Umbilical cord (tissue), 2 donors: Measurements from ENCODE around the gene LETMD1. TPM values are rescaled to one million over a fixed set of nuclear protein-coding genes. Genes with fewer than 3 reads are reported as not detected.
A peak's percentile ranks its signal among the peaks of the same experiment; 100 is the strongest.
"Not testable (repeated sequence)": the region's sequence is repeated elsewhere in the genome, so short reads cannot be mapped to it uniquely, and the experiment has no call there.

Experiments used
- DNase-seq: peaks from one replicate; pipeline ENCODE4 v3.0.0-alpha.2; 2015; ENCODE audit warnings: low spot score
- total RNA-seq: library from RNA; depleted of rRNA; stranded (reverse); fragments of >200 nt; gene quantifications from one replicate; pipeline ENCODE4 v1.2.3, GENCODE V29; 2014; ENCODE audit warnings: low replicate concordance; ENCODE audit not compliant: insufficient read depth

The LETMD1 gene, protein sequence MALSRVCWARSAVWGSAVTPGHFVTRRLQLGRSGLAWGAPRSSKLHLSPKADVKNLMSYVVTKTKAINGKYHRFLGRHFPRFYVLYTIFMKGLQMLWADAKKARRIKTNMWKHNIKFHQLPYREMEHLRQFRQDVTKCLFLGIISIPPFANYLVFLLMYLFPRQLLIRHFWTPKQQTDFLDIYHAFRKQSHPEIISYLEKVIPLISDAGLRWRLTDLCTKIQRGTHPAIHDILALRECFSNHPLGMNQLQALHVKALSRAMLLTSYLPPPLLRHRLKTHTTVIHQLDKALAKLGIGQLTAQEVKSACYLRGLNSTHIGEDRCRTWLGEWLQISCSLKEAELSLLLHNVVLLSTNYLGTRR
- total RNA-seq = 27.9 TPM

DNA sequence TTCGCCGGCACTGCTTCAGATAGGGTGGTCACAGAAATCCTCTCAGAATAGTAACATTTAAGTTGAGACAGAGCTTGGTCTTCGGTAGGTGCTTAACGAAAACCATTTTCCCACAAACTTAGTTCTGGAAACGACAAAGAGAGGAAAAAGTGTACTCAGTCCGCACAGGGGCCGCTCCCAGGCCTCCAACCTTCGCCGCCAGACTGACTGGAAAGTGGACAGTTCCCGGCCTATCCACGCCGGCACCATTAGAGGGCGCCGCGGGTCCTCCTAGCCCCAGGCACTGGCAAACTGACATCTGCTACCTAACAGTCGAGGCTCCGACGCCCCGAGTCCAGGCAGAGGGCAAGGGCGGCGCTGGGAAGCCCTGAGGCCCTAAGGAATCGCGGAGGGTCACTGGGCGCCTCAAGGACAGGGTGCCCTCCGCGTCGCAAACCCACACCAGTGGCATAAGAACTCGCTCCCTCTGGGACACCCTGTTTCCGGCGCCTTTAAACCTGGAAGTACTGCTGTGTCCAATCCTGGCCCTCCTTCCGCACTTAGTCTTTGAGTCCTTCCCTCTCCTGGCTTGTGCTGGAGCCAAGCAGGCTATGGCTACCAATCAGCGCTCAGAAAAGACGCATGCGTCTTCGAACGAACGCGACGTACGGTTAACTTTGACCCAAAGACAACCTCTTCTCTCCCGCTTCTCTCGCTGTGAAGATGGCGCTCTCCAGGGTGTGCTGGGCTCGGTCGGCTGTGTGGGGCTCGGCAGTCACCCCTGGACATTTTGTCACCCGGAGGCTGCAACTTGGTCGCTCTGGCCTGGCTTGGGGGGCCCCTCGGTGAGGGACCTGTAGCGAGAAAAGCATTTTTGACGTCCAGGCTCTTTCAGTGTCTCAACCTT is at the start of gene LETMD1:
LETMD1 (plus strand) TSS at position 673 of the 886 bp plus-strand sequence; CDS start at position 703, 30 bp downstream.
- DNase-seq = peak; percentile 100

DNA sequence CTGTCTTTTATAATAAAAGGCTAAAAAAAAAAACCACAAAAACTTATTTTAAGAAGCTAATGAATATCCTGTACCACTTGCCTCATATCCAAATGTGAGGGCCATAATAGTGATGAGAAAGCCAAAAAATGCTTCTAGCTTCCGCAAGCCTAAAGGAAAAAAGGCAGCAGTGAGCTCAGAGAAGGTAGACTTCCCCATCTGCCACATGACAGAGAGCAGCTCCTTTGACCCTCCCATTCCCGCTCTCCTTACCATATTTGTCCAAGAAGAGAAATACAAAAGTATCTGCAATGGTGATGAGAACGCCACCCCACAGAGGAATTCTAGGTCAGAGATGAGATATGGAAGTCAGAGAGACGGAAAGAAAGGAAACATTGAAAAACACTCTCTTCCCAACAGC is 49.0 kb upstream of the LETMD1 start:
- no peak for DNase-seq

DNA sequence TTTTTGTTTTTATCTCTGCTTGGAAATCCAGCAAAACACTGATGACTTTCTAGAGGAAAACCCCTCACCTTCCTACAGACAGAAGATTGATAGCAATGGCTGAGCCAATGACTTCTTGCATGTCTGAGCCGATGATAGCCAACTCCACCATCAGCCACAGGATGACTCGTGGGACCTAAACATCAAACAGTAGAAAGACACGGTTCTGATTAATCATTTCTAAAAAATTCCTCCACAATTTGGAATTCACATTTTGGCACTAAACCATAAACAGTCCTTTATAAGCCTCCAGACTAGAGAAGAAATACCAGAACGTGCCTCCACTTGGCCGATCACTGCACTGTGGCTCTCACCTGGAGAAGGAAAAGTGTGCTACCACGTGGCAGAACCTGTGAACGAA is 47.9 kb upstream of the LETMD1 start:
- DNase-seq = no peak

DNA sequence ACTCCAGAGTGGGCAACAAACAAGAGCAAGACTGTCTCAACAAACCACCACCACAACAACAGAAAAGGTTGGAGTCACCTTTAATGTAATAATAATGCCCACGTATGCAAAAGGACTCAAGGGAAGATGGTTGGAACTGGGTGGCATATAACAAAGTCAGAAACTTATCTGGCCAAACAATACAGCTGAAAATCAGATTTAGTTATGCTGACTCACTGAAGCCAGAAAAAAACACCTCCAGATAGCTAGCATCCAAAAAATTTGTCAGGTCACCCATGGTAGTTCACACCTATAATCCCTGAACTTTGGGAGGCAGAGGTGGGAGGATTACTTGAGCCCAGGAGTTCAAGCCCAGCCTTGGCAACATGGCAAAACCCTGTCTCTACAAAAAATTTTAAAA is 46.3 kb upstream of the LETMD1 start:
- DNase-seq = no peak

DNA sequence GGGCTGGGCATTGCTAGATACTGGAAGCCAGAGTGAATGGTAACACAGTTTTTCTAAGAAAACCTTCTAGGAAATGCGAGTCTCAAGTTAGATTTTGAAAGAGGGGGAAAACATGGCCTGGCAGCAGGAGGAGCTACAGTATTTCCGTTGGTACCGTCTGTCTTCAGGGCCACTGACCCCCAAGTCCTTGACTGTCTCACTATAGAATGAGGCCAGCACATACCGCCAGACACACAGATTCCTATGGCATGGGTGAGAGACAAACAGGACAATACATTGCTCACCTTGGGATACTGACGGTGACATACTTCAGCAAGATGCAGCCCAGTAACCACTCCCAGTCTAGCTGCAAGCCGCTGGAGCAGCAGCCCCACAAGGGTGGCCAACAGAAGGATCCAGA is 43.6 kb upstream of the LETMD1 start:
- DNase-seq = no peak

DNA sequence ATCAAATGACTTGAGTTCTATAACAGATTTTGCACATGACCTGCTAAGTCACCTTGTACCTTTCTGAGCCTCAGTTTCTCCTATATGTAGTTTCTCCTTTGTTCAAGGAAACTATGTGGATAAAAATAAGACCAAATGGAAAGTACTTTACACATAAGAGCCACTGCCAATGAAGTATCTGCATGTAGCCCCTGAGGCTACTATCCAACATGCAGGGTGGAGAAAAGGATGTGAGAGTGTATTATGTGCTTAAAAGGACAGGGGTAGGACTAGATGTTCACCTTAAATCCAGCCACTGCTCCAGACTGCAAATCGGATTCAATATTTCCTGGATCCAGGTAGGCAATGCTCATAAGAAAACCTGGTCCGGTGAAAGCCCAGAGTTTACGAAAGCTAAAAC is 43.1 kb upstream of the LETMD1 start:
- no peak for DNase-seq

DNA sequence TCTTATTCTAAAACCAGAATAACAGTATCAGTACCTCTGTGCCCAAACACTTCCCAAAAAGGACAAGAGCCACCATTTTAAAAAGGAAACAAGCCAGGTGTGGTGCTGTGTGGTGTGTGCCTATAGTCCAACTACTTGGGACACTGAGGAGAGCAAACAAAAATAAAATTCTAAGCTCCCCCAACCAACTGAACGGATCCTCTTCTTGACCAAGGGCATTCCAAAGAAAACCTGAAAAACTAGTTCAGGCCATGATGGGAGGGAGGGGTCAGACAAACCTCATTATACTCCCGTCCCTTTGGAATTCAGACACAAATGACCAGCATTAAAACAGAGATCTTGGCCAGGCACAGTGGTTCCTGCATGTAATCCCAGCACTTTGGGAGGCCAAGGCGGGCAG is 42.5 kb upstream of the LETMD1 start:
- DNase-seq = peak; percentile 35

DNA sequence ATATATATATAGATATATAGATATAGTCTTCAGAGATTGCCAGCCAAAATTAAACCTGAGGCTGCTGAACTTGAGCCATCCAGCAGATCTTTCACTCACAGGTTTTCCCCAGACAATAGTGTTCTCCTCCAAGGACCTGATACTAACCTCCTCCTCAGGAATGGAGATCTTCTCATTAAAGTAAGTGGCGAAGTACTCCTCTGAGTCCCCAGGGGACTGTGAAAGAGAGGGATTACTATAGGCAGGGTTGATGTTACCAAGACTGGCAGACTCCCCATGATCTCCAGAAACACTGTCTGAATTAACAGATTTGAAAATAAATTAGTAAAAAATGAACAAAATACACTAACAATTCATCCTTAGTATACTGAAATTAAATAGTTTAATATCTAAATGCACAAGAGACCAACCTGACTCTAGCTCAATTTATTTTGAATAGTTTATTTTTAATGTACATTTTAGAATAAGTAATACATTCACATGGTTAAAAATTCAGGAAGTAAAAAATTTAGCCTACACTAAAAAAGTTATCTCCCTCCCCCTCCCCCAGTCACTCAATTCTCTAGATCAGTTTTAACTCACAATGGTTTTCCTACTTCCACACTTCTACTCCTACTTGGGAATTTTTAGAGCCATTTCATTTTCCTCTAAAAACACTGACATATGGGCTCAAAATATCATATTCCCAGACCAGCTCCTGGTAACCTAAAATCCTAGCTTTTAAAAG is 39.6 kb upstream of the LETMD1 start:
- DNase-seq = no peak

DNA sequence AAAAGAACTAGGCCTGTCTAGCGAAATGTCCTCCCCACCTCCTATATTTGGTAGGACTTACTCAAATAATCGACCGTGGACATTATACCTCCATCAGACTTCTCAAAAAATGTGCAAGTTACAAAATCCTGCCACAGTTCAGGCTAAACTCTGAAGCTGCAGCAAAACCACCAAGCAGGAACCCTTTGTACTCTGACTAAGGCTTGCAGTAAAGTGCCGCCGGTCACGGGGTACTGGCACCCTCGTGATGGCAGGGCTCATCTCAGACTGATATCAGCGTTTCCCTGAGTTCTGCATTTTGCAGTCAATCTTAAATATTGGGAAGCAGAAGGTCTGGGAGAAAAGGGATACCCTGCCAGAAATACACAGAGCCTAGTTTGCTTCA is 39.1 kb upstream of the LETMD1 start:
- DNase-seq = peak; percentile 70

DNA sequence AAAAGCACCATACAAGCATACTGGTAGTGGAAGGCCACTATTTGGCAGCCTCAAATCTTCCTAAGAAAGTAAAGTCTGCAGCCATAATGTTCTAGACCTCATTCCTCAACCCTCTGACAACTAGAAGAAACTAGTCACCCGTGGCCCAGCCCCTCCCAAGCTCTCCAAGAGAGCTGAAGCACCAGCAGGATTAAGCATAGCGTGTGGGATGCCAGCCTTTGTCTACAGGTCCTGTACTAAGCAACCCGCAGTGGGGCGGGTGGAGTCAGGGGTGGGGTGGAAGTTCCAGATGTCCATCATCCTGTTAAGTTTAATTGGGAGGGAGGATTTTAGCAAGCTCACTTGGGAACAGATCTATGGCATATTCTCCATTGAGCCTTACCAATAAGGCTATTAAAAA is 36.2 kb upstream of the LETMD1 start:
- no peak for DNase-seq

DNA sequence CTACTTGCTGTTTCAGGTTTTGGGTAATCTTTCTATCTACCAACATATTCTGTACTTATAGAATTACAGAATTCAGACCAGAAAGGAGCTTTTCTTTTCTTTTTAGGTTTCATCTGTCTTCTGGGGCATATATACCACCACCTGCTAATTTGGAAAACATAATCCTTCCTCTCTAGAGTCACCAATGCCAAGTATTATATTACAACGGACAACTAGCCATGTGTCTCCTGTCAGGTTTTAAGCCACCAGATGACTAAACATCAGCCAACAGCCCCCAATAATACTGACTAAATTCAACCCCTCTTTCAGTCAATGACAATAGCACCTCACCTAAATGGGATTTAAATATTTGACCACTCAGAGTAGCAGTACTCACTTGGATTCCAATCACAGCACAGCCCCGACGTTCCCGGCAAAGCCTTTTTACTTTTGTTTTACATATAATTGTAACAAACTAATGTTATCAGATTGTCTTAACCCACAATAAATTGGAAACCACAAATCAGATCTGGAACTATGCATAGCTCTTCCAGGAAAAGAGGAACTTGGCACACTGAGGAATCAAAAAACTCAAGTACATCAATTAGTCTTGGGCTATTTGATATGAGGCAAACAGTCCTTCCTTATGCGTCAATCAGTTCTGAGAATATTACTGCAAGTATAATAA is 35.4 kb upstream of the LETMD1 start:
- no peak for DNase-seq

DNA sequence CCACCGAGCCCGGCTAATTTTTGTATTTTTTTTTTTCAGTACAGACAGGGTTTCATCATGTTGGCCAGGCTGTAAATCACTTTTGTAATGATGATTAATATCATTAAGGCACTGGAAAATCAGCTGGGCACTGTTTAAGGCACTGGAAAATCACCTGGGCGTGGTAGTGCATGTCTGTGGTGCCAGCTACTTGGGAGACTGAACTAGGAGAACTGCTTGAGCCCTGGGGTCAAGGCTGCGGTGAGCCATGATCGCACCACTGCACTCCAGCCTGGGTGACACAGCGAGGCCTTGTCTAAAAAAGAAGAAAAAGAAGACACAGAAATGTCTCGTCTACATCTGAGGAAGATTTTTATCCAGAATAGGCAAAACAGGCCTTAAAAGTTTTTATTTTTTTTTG is 34.7 kb upstream of the LETMD1 start:
- no peak for DNase-seq

DNA sequence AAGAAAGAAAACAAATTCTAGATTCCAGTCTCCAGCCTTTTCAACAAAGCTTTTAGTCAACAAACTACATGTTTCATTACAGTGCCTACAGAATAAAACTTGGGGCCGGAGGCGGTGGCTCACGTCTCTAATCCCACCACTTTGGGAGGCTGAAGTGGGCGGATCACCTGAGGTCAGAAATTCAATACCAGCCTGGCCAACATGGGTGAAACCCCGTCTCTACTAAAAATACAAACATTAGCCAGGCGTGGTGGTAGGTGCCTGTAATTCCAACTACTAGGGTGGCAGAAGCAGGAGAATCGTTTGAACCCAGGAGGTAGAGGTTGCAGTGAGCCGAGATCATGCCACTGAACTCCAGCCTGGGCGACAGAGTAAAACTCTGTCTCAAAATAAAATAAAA is 33.7 kb upstream of the LETMD1 start:
- not testable (repeated sequence) for DNase-seq

DNA sequence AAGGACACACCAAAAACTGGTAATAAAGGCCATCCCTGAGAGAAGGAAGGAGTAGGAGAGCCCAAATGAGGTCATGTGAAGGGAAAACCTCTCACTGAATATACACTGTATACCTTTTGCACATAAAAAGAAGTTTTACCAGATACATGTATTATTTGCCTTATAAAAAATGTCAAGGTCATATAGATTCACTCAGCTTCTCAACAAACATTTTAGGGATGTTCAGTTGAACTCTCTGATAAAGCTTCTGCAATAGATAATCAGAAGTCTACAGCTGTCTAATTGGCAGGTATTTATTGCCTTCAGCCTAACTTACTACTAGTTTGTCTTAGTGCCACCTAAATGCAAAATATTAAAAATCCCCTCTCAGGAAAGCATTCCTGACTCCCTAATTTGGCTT is 30.7 kb upstream of the LETMD1 start:
- DNase-seq = no peak

DNA sequence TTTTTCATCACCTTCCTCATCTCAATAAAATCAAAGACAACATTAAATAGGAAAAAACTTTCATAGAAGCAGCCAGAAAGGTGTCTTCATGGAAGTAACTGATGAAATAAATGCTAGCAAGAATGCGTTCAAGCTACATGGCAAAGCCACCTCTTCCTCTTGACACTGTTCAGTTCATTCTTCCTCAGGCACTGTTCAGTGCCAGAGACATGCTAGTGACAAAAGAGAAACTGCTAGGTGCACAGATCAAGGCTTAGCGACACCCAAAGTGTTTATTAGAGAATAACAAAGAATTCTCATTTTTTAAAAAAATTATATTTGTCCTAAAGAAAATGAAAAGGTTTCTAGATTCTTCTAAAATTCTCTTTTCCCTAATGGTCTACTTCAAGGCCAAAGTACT is 29.2 kb upstream of the LETMD1 start:
- no peak for DNase-seq

DNA sequence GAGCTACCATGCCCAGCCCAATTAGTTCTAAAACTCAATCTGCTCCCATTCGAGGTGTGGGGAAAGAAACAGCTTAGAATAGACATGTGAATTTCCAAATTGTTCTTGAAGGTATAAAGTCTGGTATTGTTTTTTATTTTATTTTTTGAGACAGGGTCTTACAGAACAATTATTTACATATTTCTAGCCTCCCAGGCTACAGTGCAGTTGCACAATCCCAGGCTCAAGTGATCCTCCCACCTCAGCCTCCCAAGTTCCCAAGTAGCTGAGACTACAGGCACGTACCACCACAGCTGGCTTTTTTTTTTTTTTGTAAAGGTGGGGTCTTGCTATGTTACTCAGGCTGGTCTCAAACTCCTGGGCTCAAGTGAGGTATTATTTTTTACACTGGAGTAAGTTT is 28.2 kb upstream of the LETMD1 start:
- DNase-seq = no peak

DNA sequence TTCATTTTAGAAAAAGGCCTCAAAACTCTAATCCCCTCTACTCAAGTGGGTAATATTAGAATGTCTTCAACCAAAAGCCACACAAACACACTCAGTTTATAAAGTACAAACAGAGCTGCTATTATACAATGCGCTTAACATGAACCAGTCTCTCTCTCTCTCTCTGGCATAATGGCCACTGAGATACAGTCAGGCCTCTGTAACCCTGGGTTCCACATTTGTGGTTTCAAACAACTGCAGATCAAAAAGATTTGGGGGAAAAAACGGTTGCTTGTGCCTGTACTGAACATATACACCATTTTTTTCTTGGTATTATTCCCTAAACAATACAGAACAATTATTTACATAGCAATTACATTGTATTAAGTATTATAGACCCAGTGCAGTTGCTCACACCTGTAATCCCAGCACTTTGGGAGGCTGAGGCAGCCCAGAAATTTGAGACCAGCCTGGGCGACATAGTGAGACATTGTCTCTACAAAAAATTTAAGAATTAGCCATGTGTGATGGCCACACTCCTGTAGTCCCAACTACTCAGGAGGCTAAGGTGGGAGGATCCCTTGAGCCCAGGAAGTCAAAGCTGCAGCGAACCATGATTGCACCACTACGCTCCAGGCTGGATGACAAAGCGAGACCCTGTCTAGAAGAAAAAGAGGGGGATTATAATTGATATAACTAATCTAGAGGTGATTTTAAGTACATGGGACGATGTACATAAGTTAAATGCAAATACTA is 27.5 kb upstream of the LETMD1 start:
- DNase-seq = no peak

DNA sequence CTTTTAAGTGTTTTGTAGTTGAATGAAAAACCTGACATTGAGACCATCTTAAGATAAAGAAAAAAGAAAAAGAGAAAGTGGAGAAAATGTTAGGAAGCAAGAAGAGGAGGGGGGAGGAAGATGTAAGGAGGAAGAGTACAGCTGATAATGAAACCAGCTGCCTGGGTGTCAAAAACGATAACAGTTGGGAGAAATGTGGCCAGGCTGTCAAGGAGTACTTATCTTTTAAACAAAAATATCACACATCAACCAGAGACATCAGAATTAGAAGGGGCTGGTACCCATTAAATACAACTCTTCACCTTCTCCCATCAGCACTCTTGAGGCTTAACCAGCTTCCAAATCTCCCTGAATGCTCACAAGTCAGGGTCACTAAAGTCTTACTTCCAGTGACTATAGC is 26.4 kb upstream of the LETMD1 start:
- DNase-seq = no peak

DNA sequence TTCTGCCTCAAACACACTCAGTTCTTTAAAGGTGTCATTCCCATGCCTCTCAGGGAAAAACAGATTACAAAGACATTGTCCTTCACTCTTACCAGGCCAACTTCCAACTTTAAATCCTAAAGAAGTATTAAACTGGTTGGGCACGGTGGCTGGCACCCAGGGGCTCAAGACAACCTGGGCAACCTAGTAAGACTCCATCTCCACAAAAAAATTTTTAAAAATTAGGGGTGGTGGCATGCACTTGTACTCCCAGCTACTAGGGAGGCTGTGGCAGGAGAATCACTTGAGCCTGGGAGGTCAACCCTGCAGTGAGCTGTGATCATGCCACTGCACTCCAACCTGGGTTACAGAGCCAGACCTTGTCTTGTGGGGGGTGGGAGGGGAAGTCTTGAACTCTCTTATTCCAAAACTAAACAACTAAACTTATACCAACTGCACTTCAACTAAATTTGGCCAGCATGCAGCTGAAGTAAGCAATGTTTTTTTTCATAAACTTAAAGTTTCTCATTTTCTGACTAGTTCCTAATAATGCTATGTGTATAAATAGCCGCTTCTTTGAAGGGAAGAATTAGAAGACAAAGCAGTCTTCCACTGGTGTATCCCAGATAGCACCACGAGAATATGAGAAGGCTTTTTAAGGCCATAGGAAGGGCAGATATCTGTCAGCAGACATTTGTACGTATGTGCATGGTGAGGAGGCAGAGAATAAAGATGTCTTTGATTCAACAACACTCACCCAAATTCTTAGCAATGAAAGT is 24.3 kb upstream of the LETMD1 start:
- no peak for DNase-seq

DNA sequence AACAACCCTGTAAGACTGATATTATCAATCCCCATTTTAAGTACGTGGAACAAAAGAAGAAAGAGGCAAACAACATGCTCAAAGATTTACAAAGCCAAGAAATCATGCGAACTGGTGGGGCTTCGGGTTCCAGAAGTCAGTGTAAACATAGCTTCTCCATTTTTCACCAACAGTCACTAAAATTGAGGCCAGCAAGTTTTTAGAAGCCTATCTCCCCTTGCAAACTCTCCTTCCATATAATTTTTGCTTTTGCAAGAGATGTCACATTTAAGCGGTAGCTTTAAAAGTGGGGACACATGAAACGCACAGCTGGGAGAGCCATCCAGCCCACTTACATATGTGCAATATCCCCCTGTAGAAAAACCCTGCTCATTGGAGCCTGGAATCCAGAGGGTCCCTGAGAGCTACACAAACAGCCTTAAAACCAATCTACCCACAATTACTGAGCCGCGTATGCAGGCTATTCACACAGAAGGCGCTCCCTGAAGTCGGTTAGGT is 22.7 kb upstream of the LETMD1 start:
- peak; percentile 20 for DNase-seq
